ENCODE data around the gene ZNF175.
A peak's percentile ranks its signal among the peaks of the same experiment; 100 is the strongest.

ZNF175 gene

DNA sequence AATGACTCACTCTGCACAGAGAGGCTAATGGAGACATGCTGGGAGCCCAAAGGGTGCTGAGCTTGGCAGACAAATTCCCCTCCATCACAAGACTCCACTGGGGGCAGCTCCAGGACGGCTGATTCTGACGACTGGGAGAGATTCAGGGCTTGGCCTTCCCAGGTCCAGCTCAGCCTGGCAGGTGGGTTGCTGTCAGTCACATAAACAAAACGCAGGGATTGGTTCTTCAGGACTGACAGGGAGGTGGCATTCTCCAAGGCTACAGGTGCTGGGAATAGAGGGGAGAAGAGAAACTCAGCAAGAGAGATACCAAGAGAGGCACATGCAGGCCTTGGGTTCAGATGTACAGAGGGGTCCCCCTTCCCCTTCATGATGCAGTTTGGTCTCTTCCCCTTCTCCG lies 10.7 kb upstream of the ZNF175 start:
- H3K4me3 ChIP-seq (ENCODE audit: control insufficient read depth, low read depth, low read length) = no peak overlapping the region
- TF ChIP-seq, protein P1, sequence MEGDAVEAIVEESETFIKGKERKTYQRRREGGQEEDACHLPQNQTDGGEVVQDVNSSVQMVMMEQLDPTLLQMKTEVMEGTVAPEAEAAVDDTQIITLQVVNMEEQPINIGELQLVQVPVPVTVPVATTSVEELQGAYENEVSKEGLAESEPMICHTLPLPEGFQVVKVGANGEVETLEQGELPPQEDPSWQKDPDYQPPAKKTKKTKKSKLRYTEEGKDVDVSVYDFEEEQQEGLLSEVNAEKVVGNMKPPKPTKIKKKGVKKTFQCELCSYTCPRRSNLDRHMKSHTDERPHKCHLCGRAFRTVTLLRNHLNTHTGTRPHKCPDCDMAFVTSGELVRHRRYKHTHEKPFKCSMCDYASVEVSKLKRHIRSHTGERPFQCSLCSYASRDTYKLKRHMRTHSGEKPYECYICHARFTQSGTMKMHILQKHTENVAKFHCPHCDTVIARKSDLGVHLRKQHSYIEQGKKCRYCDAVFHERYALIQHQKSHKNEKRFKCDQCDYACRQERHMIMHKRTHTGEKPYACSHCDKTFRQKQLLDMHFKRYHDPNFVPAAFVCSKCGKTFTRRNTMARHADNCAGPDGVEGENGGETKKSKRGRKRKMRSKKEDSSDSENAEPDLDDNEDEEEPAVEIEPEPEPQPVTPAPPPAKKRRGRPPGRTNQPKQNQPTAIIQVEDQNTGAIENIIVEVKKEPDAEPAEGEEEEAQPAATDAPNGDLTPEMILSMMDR (conservative IDR thresholded peaks at IDR 0.05; ENCODE audit: control insufficient read depth, insufficient read depth, low read depth, low read length) = no peak
- DNase-seq (ENCODE audit: low read depth) = no peak

DNA sequence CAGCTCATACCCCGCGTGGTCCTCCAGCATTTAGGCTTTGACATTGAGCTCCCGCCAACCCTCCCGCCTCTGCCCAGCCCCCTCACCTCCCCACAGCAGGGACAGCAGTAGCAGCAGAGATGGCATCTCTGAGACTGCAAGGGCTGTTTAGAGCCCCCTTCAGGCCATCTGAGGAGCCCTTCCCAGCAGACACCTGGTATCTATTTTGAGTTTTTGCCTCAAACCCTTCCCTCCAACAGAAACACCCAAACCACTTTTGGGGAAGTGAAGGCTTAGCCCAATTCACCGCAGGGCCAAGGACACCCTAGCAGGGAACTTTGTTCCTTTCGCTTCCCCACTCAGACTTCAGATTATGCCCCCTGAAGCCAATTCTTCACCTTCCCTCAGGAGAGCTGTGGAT lies 6.3 kb upstream of the ZNF175 start:
- DNase-seq (ENCODE audit: low read depth) = no peak
- TF ChIP-seq, protein P1 (conservative IDR thresholded peaks at IDR 0.05; ENCODE audit: control insufficient read depth, insufficient read depth, low read depth, low read length) = no peak
- H3K4me3 ChIP-seq (ENCODE audit: control insufficient read depth, low read depth, low read length) = no peak overlapping the region

DNA sequence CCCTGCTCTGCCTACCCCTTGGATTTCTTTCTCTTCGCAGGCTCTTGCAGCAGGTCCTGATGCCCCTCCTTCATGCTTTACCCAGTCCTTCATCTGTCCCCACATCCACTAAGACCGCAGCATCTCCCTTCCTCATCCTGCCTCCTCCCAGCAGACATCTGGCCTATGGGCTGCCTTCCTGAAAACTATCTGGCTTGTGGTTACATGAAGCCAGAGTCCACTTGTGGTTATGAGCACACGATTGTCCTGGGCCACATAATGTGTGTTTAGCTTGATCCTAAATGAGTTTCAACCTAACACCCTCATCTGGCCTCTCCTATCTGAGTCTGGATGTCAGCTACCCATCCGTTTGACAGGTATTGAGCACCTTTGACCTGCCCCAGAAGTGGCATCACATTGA lies 5.5 kb upstream of the ZNF175 start:
- H3K4me3 ChIP-seq (ENCODE audit: control insufficient read depth, low read depth, low read length) = no peak overlapping the region
- DNase-seq (ENCODE audit: low read depth) = no peak
- TF ChIP-seq, protein P1 (conservative IDR thresholded peaks at IDR 0.05; ENCODE audit: control insufficient read depth, insufficient read depth, low read depth, low read length) = no peak

DNA sequence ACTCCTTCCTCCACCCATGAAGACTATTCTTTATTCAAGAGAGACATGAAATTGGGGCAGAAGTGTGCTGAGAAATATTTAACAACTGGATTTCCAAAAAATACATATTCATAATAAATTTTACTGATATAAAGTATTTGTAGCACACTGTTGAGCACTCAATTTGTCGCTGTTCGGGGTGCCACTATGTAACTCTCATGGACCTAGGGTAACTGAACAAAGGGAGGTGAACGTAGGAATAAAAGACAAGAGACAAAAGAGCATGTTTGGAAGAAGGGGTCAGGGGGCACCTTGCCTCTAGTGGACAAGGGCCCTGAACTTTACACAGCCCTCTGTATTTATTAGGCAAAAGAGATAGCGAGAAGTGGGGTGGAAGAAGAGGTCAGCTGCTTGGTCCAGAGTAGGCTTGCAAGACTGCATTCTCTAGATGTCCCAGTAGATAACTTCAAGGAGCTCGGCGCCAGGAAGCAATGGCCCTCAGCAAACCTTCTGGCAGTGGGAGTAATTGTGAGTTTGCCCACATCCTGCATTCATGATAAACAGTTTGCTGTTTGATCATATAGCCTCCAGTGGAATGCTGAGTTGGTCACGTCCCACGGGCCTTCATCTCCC lies 4.5 kb upstream of the ZNF175 start:
- DNase-seq (ENCODE audit: low read depth) = no peak
- H3K4me3 ChIP-seq (ENCODE audit: control insufficient read depth, low read depth, low read length) = no peak overlapping the region
- TF ChIP-seq, protein P1 (conservative IDR thresholded peaks at IDR 0.05; ENCODE audit: control insufficient read depth, insufficient read depth, low read depth, low read length) = no peak

DNA sequence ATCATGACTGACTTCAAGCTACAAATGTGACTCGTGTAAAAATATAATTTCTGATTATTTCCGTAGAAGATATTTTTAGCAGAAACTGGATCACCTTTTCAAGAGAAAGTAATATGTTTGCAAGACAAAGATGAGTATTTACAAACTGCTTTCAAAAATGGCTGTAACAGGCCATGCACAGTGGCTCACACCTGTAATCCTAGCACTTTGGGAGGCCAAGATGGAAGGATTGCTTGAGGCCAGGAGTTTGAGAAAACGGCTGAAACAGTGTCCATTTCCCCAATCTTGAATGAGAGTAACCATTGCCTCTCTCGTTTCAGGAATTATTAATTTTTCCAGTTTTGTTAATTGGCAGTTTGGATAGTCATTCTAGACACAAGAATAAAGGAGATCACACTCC lies 3.5 kb upstream of the ZNF175 start:
- TF ChIP-seq, protein P1 (conservative IDR thresholded peaks at IDR 0.05; ENCODE audit: control insufficient read depth, insufficient read depth, low read depth, low read length) = no peak
- DNase-seq (ENCODE audit: low read depth) = no peak
- H3K4me3 ChIP-seq (ENCODE audit: control insufficient read depth, low read depth, low read length) = no peak overlapping the region

DNA sequence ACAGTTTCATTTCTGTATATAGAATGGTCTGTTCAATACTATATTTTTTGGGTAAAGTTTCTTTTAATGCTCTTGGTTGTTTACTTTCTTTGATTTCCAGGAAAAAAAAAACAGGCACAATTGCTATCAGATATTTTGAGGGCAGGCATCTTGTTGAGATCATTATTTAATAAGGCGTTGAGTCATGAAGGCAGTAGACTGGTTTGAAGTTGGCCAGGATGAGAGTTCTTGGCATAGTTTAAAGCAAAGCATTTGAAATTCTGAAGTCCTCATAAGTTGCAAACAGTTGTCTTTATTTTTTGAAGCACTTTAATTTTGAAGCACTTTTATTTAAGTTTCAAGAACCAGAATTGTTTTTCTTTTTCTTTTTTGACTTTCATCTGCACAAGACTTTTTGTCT lies 2.6 kb upstream of the ZNF175 start:
- no peak for DNase-seq (ENCODE audit: low read depth)
- TF ChIP-seq, protein P1 (conservative IDR thresholded peaks at IDR 0.05; ENCODE audit: control insufficient read depth, insufficient read depth, low read depth, low read length) = no peak
- H3K4me3 ChIP-seq (ENCODE audit: control insufficient read depth, low read depth, low read length) = no peak overlapping the region

DNA sequence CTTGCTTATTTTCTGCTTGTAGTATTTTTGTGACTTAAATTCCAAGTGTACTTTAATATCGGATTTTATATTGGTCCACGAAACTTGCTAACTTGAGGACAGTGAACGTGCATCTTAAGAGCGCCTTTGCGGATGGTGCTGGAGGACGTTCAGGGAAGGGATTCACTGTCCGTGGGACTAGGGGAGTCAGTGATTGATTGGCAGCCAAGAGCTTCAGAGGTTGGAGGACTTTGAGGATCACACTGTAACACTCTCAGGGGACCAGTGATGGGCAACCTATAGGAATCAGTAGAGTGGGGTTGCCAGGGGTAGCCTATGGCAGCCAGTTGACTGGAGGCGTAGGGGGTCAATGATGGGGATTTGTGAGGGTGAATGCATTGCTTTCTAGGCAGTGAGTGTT lies 516 bp downstream of the ZNF175 start:
- no peak for DNase-seq (ENCODE audit: low read depth)
- H3K4me3 ChIP-seq (ENCODE audit: control insufficient read depth, low read depth, low read length) = peak overlapping the region; percentile 83
- TF ChIP-seq, protein P1 (conservative IDR thresholded peaks at IDR 0.05; ENCODE audit: control insufficient read depth, insufficient read depth, low read depth, low read length) = no peak

Measured in fibroblast of mammary gland (primary cell).